ENCODE results near the gene ZNF839.

Gene ZNF839

GRCh38 chr14:102387086-102387485 lies 67.5 kb downstream of the ZNF839 start:
- DNase-seq (ENCODE audit: low read depth): no peak

- DNase-seq (ENCODE audit: low read depth): no peak
These were observed 69.7 kb downstream of the ZNF839 start for GRCh38 chr14:102389246-102389645.

GRCh38 chr14:102390064-102390855 lies 70.7 kb downstream of the ZNF839 start:
- DNase-seq (ENCODE audit: low read depth): no peak
